MM.1S (cell line): Measurements from ENCODE around the gene DAO.

Experiments
- DNase-seq: peaks from one replicate; pipeline ENCODE4 v3.0.0-alpha.2; 2015
- H2AFZ ChIP-seq: fragments of 300-600 bp; sonication (generic); 2 replicates; pipeline ENCODE4 v1.6.0; 2016; ENCODE audit warnings: antibody characterized with exemption, low read length
- H3F3A ChIP-seq: fragments of 300-600 bp; sonication (generic); 2 replicates; pipeline ENCODE4 v1.6.1; 2016; ENCODE audit warnings: mild to moderate bottlenecking, antibody characterized with exemption, low read length, moderate library complexity, mixed read lengths; ENCODE audit not compliant: insufficient read depth
- H3K27ac ChIP-seq: fragments of 300-600 bp; sonication (generic); 2 replicates; pipeline ENCODE4 v1.5.1; 2016; ENCODE audit warnings: mild to moderate bottlenecking, low read length
- H3K27me3 ChIP-seq: fragments of 300-600 bp; sonication (generic); replicated peaks from 2 replicates; pipeline ENCODE4 v1.6.0; 2016; ENCODE audit warnings: low read length; ENCODE audit not compliant: insufficient read depth
- H3K36me3 ChIP-seq: fragments of 300-600 bp; sonication (generic); replicated peaks from 2 replicates; pipeline ENCODE4 v1.6.1; 2016; ENCODE audit warnings: mild to moderate bottlenecking, low read length, mixed read lengths; ENCODE audit not compliant: insufficient read depth
- H3K4me1 ChIP-seq: fragments of 300-600 bp; sonication (generic); 2 replicates; pipeline ENCODE4 v1.6.1; 2016; ENCODE audit warnings: low read length, mixed read lengths
- H3K4me2 ChIP-seq: fragments of 300-600 bp; sonication (generic); 2 replicates; pipeline ENCODE4 v1.6.0; 2016; ENCODE audit warnings: low read depth, low read length
- H3K4me3 ChIP-seq: fragments of 300-600 bp; sonication (generic); 2 replicates; pipeline ENCODE4 v1.5.1; 2016; ENCODE audit warnings: low read length, mixed read lengths
- H3K79me2 ChIP-seq: fragments of 300-600 bp; sonication (generic); 2 replicates; pipeline ENCODE4 v1.6.1; 2016; ENCODE audit warnings: mixed run types, low read length, mixed read lengths
- H3K9ac ChIP-seq: fragments of 300-600 bp; sonication (generic); 2 replicates; pipeline ENCODE4 v1.6.1; 2016; ENCODE audit warnings: low read length, mixed read lengths
- H3K9me2 ChIP-seq: fragments of 300-600 bp; sonication (generic); replicated peaks from 2 replicates; pipeline ENCODE4 v1.6.1; 2016; ENCODE audit warnings: mild to moderate bottlenecking, low read length, mixed read lengths; ENCODE audit not compliant: insufficient read depth
- H3K9me3 ChIP-seq: fragments of 300-600 bp; sonication (generic); replicated peaks from 2 replicates; pipeline ENCODE4 v1.6.1; 2016; ENCODE audit warnings: mild to moderate bottlenecking, low read length, mixed read lengths; ENCODE audit not compliant: insufficient read depth
- H4K20me1 ChIP-seq: fragments of 300-600 bp; sonication (generic); 2 replicates; pipeline ENCODE4 v1.6.1; 2016; ENCODE audit warnings: mild to moderate bottlenecking, low read length, moderate library complexity, mixed read lengths; ENCODE audit not compliant: insufficient read depth
- EZH2 ChIP-seq: fragments of 300-600 bp; sonication (generic); optimal IDR thresholded peaks from 2 replicates; pipeline ENCODE3; 2017; ENCODE audit warnings: low read depth, mild to moderate bottlenecking, antibody characterized with exemption, low read length, mixed read lengths
- EZH2phosphoT487 ChIP-seq: fragments of 300-600 bp; sonication (generic); IDR thresholded peaks from 2 replicates; pipeline ENCODE4 v1.6.1; 2018; ENCODE audit warnings: antibody characterized with exemption, low read length
- TF ChIP-seq, protein P1 (sequence below): fragments of 300-600 bp; sonication (generic); IDR thresholded peaks from 2 replicates; pipeline ENCODE4 v1.5.1; 2016; ENCODE audit warnings: antibody characterized with exemption, low read length, mixed read lengths

DAO gene

DNA sequence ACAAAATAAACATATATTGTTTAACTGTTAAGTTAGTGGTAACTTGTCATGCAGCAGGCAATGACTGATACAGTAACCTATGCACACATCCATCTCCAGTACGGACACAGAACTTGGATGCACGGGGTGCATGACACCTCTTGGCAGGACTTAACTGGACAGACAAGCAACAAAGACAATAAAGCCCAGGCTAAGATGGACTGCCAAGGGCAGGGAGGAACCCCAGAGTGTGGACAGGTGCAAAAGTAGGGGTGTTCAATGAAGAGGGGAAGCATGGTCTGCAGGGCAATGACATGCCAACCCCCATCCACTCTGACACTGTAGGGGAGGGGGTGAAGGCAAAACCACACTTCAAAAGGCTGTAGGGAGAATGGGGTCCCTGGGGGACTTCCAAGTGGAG, 34.2 kb upstream of the DAO start:
- Histone ChIP-seq H3K9ac (no peak overlapping the region), H3K27me3 (no peaks in the 10 kb centered on the region), H2AFZ (no peak overlapping the region), H3F3A (no peaks in the 10 kb centered on the region), H3K4me1 (no peaks in the 10 kb centered on the region), H3K79me2 (peaks cover 62% of the 10 kb centered on the region), H3K9me2 (no peaks in the 10 kb centered on the region), H3K4me3 (no peak overlapping the region), H3K4me2 (no peak overlapping the region), H3K36me3 (no peaks in the 10 kb centered on the region; the same call in 1 of the 2 replicates), H4K20me1 (no peaks in the 10 kb centered on the region), H3K9me3 (no peaks in the 10 kb centered on the region), H3K27ac (no peak overlapping the region)
- TF ChIP-seq, protein P1, sequence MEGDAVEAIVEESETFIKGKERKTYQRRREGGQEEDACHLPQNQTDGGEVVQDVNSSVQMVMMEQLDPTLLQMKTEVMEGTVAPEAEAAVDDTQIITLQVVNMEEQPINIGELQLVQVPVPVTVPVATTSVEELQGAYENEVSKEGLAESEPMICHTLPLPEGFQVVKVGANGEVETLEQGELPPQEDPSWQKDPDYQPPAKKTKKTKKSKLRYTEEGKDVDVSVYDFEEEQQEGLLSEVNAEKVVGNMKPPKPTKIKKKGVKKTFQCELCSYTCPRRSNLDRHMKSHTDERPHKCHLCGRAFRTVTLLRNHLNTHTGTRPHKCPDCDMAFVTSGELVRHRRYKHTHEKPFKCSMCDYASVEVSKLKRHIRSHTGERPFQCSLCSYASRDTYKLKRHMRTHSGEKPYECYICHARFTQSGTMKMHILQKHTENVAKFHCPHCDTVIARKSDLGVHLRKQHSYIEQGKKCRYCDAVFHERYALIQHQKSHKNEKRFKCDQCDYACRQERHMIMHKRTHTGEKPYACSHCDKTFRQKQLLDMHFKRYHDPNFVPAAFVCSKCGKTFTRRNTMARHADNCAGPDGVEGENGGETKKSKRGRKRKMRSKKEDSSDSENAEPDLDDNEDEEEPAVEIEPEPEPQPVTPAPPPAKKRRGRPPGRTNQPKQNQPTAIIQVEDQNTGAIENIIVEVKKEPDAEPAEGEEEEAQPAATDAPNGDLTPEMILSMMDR, result no peak
- TF ChIP-seq EZH2 (no peak), EZH2phosphoT487 (no peak)
- DNase-seq, result no peak

DNA sequence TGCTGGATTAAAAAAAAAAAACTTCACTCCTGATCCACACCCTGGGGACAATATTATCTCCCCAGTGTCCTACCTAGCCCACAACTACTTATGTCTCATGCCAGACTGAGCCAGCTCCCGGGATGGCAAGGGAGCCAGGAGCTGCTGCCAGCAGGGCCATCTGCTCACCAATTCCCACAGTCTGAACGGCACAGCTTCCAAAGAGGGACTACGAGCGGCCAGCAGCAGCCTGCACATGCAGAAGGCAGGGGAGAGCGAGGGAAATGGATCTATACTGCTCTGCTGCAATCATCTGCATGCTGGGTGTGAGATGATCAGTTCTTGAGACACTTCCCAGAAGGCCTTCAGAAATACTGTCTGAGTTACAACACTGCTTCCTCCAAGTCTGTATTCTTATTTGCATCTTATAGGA, 33.6 kb upstream of the DAO start:
- Histone ChIP-seq H3K4me3 (no peak overlapping the region), H4K20me1 (no peaks in the 10 kb centered on the region), H3K27me3 (no peaks in the 10 kb centered on the region), H3K79me2 (peaks cover 59% of the 10 kb centered on the region), H3F3A (no peaks in the 10 kb centered on the region), H3K36me3 (no peaks in the 10 kb centered on the region; the same call in 1 of the 2 replicates), H3K27ac (no peak overlapping the region), H3K9me2 (no peaks in the 10 kb centered on the region), H3K9ac (no peak overlapping the region), H3K4me1 (no peaks in the 10 kb centered on the region), H3K9me3 (no peaks in the 10 kb centered on the region), H2AFZ (no peak overlapping the region), H3K4me2 (no peak overlapping the region)
- DNase-seq, result no peak
- TF ChIP-seq EZH2phosphoT487 (no peak), EZH2 (no peak)
- TF ChIP-seq, protein P1, result no peak

DNA sequence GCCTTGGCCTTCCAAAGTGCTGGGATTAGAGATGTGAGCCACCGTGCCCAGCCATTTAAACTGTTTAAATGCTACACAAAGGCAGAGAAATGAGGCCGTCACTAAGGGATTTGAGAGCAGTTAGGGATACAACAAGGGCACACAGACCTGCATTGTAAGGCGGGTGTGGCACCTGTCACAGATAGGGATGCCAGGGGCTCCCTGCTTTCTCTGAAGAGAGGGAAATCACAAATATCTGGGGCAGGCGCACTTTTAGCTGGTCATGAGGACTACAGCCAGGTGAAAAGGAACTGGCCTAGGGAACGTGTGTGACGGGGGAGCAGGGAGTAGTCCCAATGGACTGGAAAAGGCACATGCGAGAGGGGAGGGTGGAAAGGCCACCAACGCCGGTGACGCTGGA, 32.2 kb upstream of the DAO start:
- no peak for DNase-seq
- no peaks in the 10 kb centered on the region for H3F3A ChIP-seq
- no peaks in the 10 kb centered on the region for H3K9me2 ChIP-seq
- no peaks in the 10 kb centered on the region for H3K27me3 ChIP-seq
- H3K4me3 ChIP-seq, result no peak overlapping the region
- peaks cover 56% of the 10 kb centered on the region for H3K79me2 ChIP-seq
- TF ChIP-seq, protein P1, result no peak
- TF ChIP-seq EZH2phosphoT487 (no peak), EZH2 (no peak)
- H3K9ac ChIP-seq, result no peak overlapping the region
- no peak overlapping the region for H3K4me2 ChIP-seq
- H3K27ac ChIP-seq, result no peak overlapping the region
- no peak overlapping the region for H2AFZ ChIP-seq
- no peaks in the 10 kb centered on the region; the same call in 1 of the 2 replicates for H4K20me1 ChIP-seq
- no peaks in the 10 kb centered on the region; the same call in 1 of the 2 replicates for H3K36me3 ChIP-seq
- no peaks in the 10 kb centered on the region for H3K9me3 ChIP-seq
- H3K4me1 ChIP-seq, result no peaks in the 10 kb centered on the region
